Left colon (tissue), 2 donors: Measurements from ENCODE around the gene FAXC. TPM values are rescaled to one million over a fixed set of nuclear protein-coding genes. Genes with fewer than 3 reads are reported as not detected.
"Not testable (repeated sequence)": the region's sequence is repeated elsewhere in the genome, so short reads cannot be mapped to it uniquely, and the experiment has no call there.

Experiments
- ATAC-seq: fragments of 200-7000 bp; cut with Tn5 transposase; one replicate; pipeline ENCODE4 v1.9.1; 2020; ENCODE audit warnings: mild to moderate bottlenecking, moderate library complexity
- DNase-seq, 2 donors: peaks; one replicate each; pipeline ENCODE4 v3.0.0-alpha.2; 2020
- intact Hi-C, 2 donors: fragments of 100-400 bp; cut with DNase I in 1 of 2; cut with micrococcal nuclease in 1 of 2; formaldehyde crosslinking; loops; one replicate each; pipeline versions ENCODE4 v1.11.2 to v1.14.0; 2022; cut with DNase I, micrococcal nuclease
- total RNA-seq, 2 donors: library from RNA; stranded (reverse); fragmentation: NEBNext Ultra II Directional; extraction: Animal tissue kit (Norgen Biotek cat#: 25700); gene quantifications; one replicate each; pipeline ENCODE4 v1.2.1, GENCODE V29; 2021
- donor health status: DM: no; HTN: no; CAD: no.
- donor health status: DM: yes; HTN: yes; CAD: no.

FAXC gene
- total RNA-seq, 2 donors from 2014 or later, result 0.73 to 3.0 TPM

- ATAC-seq (no peak), DNase-seq (no peak)
- intact Hi-C loops, result no loop called here
These were observed 53.2 kb downstream of the FAXC start for GRCh38 chr6:99296261-99296660.

- ATAC-seq (no peak), DNase-seq (no peak)
- intact Hi-C loops, result no loop called here
These were observed 54.2 kb downstream of the FAXC start for GRCh38 chr6:99295276-99295675.

DNA sequence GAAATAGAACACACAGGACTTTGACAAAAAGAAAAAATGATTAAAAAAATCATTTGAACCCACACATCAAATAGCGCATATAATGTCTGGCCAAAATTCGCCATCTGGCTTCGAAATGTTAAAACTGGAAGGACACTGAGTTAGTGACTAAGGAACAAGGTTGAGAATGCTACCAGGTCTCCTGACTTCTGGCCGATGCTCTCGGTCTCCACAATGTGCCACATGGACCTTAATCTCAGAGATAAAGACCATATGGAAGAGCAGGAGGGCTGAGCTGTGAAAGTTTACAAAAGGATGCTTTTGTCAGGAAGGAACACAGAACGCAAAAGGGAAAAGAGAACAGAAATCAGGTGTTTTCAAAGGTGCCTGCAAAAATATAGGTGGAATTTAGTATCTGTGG, 54.7 kb downstream of the FAXC start:
- DNase-seq (no peak), ATAC-seq (no peak)
- intact Hi-C loops, result no loop called here

DNA sequence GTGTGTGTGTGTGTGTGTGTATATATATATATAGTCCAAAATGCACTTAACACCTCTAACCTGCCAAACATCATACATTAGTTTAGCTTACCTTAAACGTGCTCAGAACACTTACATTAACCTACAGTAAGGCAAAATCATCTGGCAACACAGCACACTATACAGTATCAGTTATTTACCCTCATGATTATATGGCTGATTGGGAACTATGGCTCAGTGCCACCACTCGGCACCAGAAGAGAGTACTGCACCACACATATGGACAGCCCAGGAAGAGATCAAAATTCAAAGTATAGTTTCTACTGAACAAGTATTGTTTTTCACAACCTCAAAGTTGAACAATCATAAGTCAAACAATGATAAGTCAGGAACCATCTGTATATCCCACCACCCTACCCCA, 59.8 kb downstream of the FAXC start:
- intact Hi-C loops, result no loop called here
- ATAC-seq (no peak), DNase-seq (no peak)

DNA sequence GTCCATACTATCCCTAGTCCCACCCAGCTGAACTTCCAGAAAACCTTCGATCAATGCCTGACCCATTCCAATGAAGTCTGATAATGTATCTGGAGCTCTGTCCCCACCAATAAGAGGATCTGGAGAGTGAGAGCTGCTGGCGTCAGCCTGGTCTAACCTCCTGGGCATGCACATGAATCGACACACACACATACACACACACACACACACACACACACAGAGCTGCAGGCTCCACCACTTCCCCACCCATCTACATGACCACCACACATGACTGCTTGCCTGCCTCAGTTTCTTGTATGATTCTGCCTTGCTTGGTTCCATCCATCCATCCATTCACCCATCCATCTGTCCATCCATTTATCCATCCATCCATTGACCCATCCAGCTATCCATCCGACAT, 60.8 kb downstream of the FAXC start:
- intact Hi-C loops, result no loop called here
- DNase-seq, result no peak
- ATAC-seq, result no peak

GRCh38 chr6:99287523-99287922, 62.0 kb downstream of the FAXC start:
- intact Hi-C loops, result no loop called here

DNA sequence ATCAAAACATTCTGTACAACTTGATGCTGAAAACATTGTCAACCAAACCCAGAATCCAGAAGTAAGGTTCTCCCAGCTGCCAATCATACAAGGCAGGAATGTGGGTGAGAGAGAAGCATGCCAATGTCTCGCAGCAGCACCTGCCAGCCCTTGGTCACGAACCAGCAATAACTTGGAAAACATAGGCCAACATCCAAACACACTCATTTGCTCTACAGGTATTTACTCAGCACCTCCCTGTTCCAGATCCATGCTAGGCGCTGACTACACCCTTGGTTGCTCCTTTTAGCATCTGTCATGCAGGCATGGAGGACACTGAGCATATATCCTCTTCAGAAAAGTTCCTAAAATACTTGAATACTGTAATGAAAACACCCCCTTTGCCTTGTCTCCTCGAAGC, 63.6 kb downstream of the FAXC start:
- ATAC-seq (peak; percentile 47), DNase-seq (peak in 1 of 2 donors; percentile 4)
- intact Hi-C loops, result no loop called here

More at GRCh38 chr6:99287523-99287922, 62.0 kb downstream of the FAXC start:
- DNase-seq (no peak), ATAC-seq (no peak)

- DNase-seq, result no peak
- peak; percentile 42 for ATAC-seq
- intact Hi-C loops, result no loop called here
These were observed 66.9 kb downstream of the FAXC start for GRCh38 chr6:99282479-99283062.

- DNase-seq, result no peak
- no peak for ATAC-seq
- intact Hi-C loops, result no loop called here
These were observed 72.7 kb downstream of the FAXC start for GRCh38 chr6:99276747-99277146.

- DNase-seq (no peak), ATAC-seq (no peak)
- intact Hi-C loops, result no loop called here
These were observed 78.6 kb downstream of the FAXC start for GRCh38 chr6:99270826-99271225.

DNA sequence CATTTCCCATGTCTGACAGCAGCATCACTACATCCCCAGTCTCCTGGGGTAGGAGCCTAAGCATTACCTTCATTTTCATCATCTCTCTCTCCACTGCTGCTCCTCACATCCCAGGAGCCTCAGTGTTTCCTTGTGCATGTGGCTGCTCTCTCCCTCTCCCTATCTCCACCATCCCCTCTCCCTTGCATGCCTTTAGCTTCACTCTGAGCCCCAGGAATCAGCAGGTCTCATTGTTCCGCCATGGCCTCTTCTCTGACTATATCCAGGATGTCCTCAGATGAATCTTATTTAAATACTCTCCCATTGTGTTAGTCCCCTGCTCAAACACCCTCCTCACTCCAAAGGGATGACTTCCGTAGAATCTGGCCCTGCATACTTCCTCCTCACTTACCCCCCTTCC, 79.4 kb downstream of the FAXC start:
- intact Hi-C loops, result no loop called here
- no peak for DNase-seq
- ATAC-seq, result no peak

DNA sequence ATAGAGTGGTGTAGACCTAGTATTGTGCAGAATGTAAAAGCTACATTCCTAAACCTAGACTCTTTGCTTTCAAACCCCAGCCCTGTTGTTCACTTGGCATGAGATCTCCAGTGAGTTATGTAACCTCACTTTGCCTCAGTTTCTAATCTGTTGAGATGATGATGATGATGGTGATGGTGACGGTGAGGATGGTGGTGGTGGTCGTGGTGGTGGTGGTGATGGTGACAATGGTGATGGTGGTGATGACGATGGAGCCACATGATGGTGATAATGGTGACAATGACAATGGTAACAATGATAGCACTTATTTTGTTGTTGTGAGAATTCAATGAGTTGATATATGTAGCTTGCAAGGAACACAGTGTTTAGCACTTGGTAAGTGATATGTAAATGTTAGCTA, 80.3 kb downstream of the FAXC start:
- intact Hi-C loops, result no loop called here
- ATAC-seq, result no peak

DNA sequence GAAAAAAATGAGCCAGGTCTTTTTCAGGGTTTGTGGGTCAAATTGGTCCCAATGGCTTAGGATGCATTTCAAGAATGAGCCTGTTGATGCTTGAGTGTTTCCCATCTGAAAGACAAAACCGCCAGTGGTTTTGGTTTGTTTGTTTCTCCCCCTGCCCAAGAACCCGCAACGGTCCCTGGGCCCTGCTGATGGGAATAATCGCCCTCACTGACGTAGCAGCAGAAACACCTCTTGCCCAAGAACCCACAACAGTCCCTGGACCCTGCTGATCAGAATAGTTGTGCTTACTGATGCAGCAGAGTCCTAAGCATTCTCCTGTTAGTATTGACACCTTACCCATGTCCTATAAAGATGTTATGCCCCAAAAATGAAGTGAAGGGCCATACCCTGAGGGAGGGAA, 82.5 kb downstream of the FAXC start:
- intact Hi-C loops, DNase-seq, ATAC-seq: not testable (repeated sequence)

More for the DNA sequence above, 80.3 kb downstream of the FAXC start:
- DNase-seq, result no peak

GRCh38 chr6:99265447-99265846, 84.0 kb downstream of the FAXC start:
- intact Hi-C loops, ATAC-seq, DNase-seq: not testable (repeated sequence)

- ATAC-seq (no peak), DNase-seq (no peak)
- intact Hi-C loops, result no loop called here
These were observed 94.6 kb downstream of the FAXC start for GRCh38 chr6:99254616-99255550.

DNA sequence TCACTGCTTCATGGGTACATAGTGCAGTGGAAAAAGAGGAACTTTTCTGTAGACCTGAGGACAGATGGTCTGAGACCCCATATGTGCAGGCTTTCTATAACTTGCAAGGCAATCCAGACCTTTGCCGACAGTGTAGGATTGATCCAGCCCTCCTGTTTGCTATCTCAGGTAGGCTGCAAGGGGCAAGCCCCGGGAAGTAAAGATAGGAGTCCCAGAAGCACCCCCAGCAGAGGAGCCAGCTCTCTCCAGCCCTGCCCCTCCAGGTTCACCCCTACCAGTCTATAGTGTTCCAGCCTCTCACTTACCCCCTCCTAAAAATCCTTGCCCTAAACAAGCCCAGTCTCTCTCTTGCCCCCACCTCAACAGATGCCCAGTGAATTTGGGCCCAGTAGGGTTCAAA, 96.2 kb downstream of the FAXC start:
- no peak for ATAC-seq
- intact Hi-C loops, result no loop called here

DNA sequence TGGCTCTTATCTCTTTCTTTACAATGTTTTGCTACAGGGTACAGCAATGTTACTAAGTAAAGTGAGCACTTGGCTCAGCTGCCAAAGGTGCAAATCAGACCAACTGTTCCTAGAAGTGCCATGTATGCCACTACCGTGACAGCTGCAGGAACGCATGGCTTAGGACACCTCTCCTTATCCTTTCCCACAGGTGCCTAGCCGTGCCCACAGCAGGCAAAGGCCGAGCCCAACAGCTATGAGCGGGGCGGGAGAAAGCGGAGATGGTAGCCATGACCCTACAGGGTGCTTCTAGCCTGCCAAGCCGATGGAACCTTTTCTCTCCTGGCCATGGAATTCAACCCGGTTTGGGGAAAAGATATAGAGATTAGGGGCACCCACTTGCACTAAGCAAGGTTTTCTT, 97.1 kb downstream of the FAXC start:
- DNase-seq (no peak), ATAC-seq (no peak)
- intact Hi-C loops, result no loop called here

More for the DNA sequence above, 96.2 kb downstream of the FAXC start:
- DNase-seq, result no peak

DNA sequence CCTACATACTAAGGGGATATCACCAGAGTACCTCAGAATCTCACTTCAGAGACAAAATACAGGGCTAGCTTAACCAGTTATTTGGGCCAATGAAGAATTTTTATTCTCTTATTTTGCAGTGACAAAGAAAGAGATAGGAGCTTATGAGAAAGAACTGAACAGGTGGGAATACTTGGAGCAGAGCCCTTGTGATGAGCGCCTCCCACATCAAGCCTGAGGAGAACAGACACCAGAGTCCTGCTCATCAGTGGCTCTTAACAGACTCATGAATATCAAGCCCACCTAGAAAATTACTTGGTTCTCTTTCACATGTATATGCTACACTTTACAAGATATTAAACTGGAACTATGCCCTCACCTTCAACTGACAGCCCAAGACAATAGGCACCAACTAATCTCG, 99.0 kb downstream of the FAXC start:
- ATAC-seq (no peak), DNase-seq (no peak)
- intact Hi-C loops, result no loop called here

DNA sequence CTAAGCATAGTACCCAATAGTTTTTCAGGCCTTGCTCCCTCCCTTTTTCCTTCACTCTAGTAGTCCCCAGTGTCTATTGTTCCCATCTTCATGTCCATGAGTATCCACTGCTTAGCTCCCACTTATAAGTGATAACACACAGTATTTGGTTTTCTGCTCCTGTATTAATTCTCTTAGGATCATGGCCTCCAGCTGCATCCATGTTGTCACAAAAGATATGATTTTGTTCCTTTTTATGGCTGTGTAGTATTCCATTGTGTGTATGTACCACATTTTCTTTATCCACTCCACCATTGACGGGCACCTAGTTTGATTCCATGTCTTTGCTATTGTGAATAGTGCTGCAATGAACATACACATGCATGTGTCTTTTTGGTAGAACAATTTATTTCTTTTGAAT, 102.9 kb downstream of the FAXC start:
- ATAC-seq, result no peak
- DNase-seq, result no peak
- intact Hi-C loops, result no loop called here

DNA sequence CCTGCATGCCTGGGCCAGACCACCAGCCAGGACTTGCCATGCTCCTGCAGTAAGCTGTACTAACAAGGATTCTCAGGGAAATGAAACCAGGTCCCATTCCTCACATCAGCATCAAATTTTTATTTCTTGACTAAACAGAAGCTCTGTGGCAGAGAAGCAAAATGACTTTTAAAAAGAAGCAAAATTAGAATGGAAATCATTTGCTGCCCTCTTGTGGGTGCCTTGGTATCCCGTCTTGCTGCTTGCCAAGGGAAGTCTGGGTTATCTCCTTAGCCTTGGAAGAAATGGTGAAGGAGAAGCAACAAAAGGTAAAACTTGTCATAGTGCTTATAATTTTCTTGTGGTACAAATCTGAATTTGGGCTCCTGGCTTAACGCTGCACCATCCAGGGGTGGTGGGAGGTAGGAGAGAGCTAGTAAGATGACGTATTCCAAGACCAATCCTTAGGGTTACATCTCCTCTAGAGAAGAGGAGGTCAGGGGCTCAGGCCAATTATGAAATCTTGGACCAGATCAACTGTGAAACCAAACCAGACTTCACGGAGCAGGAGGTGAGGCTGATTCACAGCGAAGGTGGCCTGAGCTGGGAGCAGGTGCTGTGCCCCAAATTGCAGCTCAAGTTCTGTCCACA, 107.5 kb downstream of the FAXC start:
- DNase-seq, result no peak
- intact Hi-C loops, result no loop called here
- no peak for ATAC-seq
